ENCODE measurements around the gene KLK14. TPM values are rescaled to one million over a fixed set of nuclear protein-coding genes. Genes with fewer than 3 reads are reported as not detected.

Gene KLK14
- total RNA-seq, 1 experiment from 2014 or later = not detected

DNA sequence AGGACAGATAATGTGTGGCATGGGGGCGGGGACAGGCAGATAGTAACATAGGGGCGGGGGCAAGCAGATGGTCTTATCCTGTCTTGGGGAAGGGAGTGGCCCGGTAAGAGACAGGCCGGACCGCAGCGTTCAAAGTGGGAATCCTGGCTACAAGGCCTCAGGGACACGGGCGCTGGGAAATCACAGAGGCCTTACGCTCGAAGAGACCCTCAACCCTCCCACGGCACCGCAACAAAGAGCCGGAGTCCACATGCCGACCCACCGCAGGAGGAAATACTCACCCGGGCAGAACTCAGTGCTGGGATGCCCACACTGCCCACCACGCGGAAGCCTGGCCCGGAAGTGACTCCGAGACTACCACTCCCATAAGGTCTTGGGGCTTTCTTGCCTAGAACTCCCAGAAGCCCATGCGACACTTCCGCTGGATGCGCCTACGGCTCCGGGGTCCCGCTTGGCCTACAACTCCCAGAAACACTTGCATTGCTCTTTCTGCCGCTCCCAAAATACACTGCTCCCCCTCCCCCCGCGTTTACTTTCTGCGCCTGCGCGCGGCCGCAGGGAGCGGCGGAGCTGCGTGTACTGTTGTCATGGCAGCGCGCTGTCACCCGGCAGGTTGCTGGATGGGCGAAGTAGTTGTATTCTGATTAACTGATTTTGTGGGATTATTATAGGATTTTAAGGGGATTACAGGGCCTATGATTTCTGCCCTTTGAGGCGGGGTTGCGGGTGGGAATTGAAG, 25.5 kb upstream of the KLK14 start, which contains the start of gene CTU1:
TSS of gene CTU1 (minus strand) at position 344 of the 739 bp plus-strand sequence. CDS start 3,840 bp downstream, outside the sequence.
- DNase-seq (ENCODE audit: low read depth) = peak; percentile 99

DNA sequence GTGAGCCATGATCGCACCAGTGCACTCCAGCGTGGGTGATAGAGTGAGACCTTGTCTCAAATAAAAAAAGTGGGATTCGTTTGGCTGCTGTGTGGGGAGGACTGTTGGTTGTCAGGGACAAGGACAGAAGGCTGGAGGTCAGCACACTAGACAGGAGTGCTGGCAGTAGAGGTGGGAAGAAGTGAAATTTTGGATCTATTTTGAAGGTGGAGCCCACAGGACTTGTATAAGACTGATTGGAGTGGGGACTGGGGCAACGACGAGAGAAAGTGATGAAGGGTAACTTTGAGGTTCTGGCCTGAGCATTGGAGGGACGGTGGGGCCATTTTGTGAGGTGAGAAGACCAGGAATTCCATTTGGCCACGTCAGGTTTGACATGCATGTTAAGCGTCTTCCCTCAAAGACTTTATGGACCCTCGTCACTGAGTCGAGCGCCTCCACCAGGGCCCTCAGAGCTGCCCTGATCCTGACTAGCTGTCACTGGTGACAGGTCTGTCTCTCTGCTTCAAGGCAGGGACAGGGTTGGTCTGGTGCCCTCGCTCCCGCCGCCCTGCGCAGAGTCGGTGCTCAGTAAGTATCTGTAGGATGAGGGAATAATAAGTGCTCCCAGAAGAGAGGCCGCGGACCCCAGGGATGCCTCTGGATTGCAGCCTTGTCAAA, 24.8 kb upstream of the KLK14 start:
- DNase-seq (ENCODE audit: low read depth) = peak; percentile 42

DNA sequence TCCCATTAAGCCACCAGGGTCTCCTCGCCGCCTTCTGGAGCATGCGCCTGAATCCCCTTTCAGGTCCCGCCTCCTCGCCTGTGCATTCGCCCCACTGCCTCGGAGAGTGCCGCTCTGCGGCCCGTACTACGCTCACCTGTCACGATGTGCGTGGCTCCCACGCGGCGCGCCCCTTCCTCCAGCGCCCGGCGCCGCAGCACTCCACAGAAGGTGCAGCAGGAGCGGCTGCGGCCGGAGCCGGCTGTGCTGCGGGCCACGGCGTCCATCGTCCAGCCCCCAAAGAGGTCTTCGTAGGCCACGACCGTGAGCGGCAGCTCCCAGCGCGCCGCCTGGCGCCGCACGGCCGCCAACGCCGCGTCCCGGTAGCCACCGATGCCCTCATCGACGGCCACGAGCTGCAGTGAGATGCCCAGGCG, 21.2 kb upstream of the KLK14 start:
- no peak for DNase-seq (ENCODE audit: low read depth)

DNA sequence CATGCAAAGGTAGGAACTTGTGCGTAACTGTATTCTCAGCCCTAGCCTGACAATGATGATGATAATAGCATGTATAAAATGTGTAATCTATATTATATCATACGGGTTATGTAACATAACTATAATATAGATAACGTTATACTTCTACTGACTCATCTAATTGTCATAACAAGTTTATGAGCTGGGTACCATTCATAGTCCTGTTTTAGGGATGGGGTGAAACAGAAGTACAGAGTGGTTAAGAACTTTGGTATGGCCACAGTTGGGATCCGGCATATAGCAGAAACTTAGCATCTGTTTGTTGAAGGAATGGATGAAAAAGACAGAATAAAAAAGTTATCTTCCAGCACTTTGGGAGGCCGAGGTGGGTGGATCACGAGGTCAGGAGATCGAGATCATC, 20.3 kb upstream of the KLK14 start:
- DNase-seq (ENCODE audit: low read depth) = no peak

DNA sequence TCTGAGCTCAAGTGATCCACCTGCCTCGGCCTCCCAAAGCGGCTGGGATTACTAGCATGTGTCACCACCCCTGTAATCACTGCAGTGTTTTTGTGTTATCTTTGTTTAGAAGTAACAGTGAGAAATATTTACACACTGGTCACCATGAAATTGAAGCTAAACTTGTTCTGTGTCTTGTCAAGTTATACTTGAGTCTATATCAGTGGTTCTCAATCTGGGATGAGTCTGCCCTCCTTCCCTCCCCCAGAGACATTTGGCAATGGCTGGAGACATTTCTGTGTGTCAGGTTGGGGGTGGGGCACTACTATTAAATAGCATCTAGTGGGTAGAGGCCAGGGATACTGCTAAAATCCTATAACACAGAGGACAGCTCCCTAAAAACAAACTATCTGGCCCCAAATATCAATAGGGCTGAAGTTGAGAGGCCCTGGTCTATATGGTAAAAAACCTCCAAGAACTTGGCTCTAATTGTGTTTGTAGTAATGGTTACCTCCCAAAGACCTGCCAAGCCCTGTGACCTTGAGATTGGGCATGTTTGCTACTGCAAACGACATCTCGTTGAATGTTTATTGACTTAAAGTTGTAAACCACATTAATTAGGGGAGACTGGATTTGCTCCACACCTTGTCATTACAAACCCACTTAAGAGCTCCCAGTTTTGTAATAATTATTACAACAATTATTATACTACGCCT, 18.6 kb upstream of the KLK14 start:
- no peak for DNase-seq (ENCODE audit: low read depth)

DNA sequence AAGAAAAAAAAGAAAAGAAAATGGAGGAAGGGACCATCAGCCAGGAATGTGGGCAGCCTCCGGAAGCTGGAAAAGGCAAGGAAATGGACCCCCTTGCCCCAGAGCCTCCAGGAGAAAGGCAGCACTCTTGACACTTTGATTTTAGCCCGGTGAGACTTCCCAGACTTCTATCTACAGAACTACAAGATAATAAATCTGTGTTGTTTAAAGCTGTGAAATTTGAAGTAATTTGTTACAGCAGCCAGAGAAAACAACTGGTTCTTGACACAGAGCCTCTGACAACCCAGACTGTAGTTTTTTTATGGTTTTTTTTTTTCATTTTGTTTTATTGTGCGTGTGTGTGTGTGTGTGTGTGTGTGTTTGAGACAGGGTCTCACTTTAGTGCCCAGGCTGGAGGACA, 17.9 kb upstream of the KLK14 start:
- DNase-seq (ENCODE audit: low read depth) = no peak

DNA sequence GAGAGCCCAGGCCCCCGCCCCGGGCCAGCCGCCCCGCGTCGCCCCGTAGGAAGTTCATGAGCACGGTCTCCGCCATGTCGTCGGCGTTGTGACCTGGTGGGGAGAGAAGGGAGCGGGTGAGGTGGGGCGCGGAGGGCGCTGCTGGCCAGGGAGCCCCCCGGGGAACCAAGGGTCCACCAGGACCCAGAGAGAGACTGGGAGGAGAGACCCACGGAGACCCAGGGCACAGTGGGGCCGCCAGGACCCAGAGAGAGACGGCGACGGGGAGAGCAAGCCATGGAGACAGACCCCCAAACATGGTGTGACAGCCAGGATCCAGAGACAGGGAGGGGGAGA, 16.3 kb upstream of the KLK14 start:
- no peak for DNase-seq (ENCODE audit: low read depth)

DNA sequence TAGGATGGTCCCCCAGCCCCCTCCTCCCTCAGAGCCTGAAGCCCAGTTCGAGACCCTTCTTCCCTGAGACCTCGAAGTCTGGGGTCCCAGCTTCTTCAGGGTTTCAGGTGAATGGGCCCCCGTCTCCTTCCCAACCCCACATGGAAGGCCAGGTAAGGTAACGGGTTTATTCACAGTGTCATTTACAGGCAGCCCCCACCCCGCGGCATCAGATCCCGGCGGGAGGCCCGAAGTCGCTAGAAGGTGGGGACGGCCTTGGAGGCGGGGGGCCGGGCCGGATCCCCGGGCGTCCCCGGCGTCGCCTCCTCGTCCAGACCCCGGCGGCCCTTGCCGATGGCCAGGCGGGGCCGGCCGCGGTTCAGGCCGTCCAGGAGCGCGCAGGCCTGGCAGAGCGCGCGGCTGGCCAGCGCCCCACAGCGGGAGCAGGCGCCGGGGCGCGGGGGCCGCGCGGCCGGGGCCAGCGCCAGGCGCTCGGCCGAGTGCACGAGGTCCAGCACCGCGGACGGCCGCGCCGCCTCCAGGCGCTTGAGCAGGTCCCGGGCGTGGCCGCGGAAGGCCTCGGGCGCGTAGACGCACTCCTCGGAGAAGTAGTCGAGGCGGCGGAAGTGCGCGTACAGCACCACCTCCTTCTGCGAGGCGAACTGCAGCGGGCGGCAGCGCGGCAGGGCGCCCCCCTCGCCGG, 15.8 kb upstream of the KLK14 start:
- no peak for DNase-seq (ENCODE audit: low read depth)

DNA sequence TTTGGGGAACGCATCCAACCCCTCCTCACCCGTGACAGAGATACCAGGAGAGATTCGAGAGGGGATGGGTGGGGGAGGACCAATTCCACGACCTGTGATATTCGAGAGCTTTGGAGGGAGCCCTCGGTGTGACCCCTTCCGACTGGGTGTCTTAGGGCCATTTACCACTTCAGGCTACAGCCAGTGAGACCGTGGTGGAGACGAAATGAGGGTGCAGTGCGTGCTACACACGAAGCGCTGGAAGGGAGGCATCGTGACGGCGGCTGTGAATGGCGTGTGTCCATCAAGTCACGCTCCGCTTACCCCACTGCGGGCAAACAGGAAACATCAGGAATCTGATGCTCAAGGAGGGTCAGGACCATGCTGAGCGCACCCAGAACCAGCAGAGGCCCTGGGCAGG, 15.1 kb upstream of the KLK14 start:
- no peak for DNase-seq (ENCODE audit: low read depth)

DNA sequence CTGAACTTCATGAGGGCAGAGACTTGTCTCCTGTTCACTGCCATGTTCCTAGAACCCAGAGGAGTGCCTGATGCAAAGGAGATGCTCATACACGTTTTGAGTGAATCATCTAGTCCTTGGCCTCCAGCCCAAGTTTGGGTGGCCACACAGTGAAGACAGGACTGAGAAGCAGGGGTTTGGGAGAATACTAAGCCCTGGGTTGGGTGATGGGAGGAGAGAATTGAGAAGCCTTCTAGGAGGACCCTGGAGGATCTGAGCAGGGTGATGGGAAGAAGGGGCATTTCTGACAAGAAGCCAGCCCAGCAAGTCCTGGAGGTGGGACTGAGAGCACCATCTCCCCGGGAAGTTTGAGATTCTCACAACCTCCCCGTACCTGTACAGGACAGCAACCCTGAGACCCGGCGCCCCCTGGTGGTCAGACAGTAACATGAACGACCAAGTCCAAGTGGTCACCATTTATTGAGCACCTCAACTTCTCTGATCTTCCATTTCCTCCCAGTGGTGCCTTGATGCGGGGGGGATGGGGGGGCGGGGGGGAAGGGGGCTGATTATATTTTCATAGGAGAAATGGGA, 14.6 kb upstream of the KLK14 start:
- peak; percentile 61 for DNase-seq (ENCODE audit: low read depth)

DNA sequence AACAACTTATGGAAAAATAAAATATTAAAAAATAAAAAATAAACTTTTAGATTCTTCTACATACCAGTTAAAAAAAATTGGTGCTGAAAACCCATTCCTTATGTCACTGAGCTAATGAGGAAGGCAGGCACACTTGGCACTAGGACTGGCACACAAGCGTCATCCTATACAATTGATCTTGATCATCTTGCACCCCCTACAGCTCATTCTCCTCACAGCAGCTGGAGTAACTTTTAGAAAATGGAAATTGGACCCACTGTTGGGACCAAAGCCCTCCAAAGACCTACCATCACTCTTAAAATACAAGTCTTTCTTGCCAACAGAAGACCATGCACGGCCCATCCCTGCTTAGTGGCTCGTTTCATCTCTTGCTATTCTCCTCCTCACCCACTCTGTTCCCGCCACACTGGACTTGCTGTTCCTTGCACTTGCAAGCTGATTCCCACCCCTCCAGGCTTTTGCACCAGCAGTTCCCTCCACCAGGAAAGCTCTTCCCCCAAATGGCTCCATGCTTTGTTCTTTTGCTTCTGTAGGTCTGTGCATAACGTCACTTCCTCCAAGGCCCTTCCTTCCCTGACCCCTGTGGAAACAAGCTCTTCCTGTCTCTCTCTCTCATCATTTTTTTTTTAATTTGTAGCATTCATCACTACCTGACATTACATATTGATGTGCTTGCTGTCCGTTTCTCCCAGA, 13.9 kb upstream of the KLK14 start:
- DNase-seq (ENCODE audit: low read depth) = no peak

DNA sequence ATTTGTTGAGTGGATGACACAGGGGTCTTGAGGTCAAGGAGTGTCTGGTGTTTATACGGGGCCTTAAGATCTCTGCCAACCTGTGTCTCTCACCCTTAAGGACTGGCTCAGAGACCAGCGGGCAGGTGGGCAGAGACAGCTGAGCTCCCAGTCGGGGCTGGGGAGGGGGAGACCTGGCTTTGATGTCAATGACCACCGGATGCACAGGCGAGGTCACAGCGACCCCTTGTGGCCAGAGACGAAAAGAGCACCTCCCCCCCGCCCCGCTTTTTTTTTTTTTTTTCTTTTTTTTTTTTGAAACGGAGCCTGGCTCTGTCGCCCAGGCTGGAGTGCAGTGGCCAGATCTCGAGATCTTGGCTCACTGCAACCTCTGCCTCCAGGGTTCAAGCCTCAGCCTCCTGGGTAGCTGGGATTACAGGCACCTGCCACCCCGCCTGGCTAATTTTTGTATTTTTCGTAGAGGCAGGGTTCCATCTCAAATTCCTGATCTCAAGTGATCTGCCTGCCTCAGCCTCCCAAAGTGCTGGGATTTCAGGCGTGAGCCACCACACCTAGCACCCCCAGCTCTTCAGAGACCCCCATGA, 12.1 kb upstream of the KLK14 start:
- DNase-seq (ENCODE audit: low read depth) = no peak

DNA sequence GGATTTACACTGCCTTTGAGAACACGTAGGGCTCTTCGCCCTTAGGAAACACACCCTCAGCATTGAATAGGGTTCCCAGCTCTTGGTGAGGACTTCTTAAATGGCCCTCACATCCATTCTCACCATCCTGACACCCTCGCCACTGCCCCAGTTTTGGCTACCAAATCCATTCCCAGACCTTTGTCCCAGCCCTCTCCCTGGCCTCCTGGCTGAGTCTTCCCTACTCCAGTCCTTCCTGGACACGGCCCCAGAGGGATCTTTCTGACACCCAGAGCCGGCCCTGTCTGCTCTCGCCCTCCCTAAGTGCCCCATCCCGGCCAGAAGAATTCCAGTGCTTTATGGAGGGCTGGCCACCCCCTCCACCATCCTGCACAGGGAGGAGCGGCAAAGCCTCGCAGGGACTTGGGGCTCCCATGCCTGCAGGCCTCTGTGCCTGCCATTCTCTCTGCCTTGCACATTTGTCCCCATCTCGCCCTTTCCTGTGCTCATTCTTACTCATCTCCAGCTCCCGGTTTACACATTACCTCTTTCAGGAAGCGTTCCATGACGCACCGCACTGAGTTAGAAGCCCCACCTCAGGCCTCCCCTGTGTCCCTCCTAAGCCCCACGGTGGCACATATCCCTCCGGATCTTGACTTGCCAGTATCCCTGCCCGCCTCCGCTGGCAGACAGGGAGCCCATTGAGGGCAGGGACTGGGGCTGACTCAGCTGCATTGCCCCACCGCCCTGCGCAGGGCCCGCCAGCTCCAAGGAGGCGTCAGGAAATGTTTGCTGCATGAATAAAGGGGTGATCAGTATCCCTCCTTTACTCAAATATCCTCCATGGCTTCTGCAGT, 11.0 kb upstream of the KLK14 start:
- no peak for DNase-seq (ENCODE audit: low read depth)

DNA sequence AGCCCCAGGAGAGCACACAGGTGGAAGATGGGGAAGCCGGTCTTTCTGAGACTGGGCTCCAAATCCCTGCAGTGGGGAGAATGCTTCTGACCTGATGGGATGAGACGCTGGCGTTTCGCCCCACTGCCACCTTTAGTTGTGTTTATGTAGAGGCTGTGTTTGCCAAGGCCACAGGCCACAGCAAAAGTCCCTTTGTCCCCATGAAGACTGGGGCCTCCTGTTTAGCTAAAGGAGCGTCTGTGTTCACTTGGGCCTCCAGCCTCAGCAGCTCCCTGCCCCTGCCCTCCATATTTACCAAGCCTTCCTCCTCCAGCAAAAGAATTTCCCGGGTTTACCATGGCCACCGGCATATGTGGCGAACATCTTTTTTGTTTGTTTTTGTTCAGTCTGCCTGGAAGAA, 10.4 kb upstream of the KLK14 start:
- DNase-seq (ENCODE audit: low read depth) = no peak

DNA sequence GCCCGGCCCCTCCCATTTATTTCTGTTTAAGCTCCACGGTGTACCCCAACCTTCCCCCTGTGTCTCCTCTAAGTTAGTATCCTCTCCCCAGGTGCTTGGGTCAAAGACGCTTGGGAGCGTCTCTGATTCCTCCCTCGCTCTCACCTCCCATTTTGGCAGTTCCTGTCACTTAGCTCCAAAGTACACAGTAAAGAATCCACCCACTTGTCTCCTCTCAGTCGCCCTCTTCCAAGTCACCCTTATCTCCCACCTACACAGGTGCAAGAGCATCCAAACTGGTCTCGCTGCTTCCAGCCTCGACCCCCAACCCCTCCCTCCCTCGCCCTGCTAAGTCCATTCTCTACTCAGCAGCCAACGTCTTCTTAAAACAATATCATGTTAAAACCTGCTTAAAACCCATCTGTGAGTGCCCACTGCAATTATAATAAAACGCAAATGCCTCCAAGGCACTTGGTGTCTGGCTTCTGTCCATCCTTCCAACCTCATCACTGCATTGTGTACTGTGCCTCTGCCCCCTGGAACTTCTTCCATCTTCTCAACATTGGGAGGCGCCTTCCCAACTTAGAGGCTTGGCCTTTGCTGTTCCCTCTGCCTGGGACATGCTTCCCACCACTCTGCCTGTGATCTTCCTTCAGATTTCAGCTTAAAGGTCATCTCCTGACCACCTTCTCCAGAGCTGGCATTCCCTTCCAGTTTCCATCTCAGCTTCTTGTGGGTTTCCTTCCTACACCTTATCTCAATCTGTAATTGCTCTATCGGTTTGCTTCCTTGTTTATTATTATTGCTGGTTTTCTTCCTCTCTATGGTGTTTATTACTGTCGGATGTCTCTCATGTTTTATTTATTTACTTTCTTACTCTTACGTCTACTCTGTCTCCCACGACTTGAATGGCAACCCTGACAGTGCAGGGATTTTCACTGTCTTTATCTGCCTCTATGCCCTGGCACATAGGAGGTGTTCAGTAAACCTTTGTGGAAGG, 9.5 kb upstream of the KLK14 start:
- no peak for DNase-seq (ENCODE audit: low read depth)

DNA sequence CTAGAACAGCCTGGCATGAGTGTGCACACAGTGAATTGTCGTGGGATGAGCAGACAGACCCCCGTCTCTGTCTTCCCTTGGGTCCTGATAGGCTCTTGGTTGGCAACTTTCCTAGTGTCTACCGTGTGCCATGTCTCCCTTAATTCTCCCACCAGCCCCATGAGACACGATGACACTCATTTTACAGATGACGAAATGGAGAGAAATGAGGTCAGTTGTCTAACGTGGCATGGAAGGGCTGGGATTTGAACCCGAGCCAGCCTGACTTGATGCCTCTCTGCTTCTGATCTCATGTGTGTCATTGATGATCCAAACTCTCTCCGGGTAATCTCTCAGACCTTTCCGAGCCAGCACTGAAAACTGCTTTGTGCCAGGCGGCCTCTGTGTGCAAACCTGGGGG, 8.4 kb upstream of the KLK14 start:
- DNase-seq (ENCODE audit: low read depth) = no peak

DNA sequence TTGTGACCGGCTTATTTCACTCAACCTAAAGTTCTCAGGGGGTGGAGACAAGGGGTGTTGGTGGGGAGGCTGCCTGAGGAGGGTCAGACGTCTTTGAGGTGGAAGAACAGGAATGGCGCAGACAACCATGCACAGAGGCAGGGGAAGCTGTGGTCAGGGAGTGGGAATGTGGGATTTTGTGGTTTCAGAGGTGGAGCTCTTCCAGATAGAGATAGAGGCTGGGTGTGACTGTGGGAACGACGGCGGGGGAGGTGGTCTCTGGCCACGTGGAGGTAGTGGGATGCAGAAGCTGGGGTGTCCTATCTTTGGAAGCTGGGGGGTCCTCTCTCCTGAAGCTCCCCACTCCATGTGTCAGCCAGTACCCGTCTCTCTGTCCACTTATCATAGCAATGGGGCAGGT, 7.8 kb upstream of the KLK14 start:
- DNase-seq (ENCODE audit: low read depth) = no peak

DNA sequence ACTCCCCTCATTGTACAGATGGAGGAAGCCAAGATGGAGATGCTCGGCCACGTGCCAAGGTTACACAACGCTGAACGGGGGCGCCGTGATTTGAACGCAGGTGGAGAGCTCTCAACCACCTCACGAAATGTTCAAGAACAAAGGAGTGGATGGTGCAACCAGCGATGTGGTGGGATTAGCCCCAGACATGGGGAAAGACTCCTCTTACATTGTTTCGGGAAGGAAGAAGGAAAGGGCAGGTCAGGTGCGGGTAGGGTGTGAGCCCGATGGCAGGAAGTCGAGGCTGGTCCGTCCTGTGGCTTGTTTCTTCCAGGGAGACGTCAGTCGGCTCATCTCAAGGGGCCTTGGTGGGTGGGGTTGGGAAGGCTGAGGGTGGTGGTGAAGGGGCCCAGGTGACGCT, 7.1 kb upstream of the KLK14 start:
- DNase-seq (ENCODE audit: low read depth) = no peak

Data from RPMI7951 (cell line).